Measurements from ENCODE around the gene EFEMP1.

Gene EFEMP1, protein sequence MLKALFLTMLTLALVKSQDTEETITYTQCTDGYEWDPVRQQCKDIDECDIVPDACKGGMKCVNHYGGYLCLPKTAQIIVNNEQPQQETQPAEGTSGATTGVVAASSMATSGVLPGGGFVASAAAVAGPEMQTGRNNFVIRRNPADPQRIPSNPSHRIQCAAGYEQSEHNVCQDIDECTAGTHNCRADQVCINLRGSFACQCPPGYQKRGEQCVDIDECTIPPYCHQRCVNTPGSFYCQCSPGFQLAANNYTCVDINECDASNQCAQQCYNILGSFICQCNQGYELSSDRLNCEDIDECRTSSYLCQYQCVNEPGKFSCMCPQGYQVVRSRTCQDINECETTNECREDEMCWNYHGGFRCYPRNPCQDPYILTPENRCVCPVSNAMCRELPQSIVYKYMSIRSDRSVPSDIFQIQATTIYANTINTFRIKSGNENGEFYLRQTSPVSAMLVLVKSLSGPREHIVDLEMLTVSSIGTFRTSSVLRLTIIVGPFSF

GRCh38 chr2:55923091-55923981 lies at the start of gene EFEMP1:
Gene EFEMP1, minus strand, starts transcription at chr2:55923782. Its CDS starts 1,342 bp downstream, at chr2:55922440.
- no peak for DNase-seq

GRCh38 chr2:55970500-55970899 lies 46.9 kb upstream of the EFEMP1 start:
- DNase-seq, result no peak

DNA sequence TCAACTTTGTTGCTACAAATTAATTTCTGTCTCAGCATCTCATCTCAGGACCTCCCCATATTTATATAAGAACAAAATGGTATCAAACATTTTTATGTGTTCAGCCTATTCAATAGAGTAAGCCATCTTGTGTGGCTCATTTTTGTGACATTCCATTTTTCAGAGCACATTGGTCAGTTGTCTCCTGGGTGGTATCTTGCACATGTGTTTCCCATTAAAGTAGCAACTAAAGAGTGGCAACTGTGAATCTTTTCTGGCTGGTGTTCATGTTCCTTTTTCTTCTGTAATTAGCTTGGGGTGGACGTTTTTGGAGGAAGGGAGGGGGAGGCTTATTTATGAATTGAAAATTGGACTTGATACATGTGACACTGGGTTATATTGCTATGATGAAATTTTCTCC lies 45.4 kb upstream of the EFEMP1 start:
- no peak for DNase-seq

DNA sequence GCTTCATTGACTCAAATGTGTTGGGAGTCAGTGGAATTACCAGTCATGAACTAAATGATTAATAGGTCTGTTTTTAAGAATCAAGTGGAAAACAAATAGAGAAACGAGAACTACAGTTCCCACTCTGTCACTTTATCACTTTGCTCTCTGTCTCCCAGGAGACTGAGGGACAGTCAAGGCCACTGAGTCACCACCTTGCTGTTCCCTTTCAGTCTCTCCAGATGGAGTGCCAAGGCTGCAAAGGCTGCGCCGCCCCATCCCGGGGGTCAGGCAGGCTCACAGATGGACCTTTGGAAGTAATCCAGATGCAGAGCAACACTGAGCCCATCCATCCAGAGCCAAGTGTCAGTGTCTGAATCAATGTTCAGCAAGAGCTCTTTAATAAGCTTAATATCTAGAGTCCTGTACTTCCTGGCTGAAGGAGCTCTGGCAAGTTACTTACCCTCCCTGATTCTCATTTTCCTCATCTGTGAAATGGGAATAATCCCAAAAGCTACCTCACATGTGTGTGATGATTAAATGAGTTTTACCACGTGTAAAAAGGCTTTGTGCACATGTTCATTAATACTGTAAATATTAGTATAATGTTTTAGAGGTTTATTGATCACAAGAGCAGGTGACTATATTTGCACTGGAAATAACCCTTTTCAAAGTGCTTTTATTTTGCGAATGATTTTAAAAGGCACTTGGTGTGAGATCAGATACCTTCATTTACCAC lies 43.0 kb upstream of the EFEMP1 start:
- no peak for DNase-seq

GRCh38 chr2:55965966-55966365 lies 42.4 kb upstream of the EFEMP1 start:
- DNase-seq, result no peak

GRCh38 chr2:55965276-55965675 lies 41.7 kb upstream of the EFEMP1 start:
- no peak for DNase-seq

- DNase-seq, result no peak
These were observed 39.3 kb upstream of the EFEMP1 start for GRCh38 chr2:55962915-55963314.

DNA sequence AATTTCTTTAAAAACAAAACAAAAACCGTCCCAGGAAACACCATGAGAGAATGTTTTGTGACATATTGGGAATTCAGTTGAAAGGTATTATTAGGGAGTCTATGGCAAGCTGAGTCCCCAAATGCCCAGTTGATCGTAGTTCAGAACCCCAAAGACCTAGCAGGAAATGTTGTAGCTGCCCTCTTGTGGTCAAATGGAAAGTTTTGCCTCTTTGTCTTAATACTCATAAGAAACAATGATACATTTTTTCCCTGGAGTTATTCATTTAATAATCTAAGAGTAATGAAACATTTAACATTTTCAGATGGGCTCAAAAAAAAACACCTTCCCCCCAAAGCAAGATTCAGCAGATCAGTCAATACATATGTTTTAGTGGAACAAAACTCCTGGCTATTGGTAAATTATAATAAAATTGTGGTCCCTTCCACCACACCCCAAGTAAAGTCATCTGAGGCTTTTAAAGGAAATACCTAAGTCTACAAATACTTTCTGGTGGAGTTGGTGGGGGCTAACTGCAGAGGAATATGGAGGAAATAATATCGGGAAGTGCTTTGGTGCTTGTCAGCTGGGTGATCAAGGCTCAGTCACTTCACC lies 37.8 kb upstream of the EFEMP1 start:
- DNase-seq, result no peak

- DNase-seq, result no peak
These were observed 35.2 kb upstream of the EFEMP1 start for GRCh38 chr2:55958756-55959155.

- no peak for DNase-seq
These were observed 33.6 kb upstream of the EFEMP1 start for GRCh38 chr2:55957142-55957541.

- DNase-seq, result no peak
These were observed 30.9 kb upstream of the EFEMP1 start for GRCh38 chr2:55954306-55955035.

DNA sequence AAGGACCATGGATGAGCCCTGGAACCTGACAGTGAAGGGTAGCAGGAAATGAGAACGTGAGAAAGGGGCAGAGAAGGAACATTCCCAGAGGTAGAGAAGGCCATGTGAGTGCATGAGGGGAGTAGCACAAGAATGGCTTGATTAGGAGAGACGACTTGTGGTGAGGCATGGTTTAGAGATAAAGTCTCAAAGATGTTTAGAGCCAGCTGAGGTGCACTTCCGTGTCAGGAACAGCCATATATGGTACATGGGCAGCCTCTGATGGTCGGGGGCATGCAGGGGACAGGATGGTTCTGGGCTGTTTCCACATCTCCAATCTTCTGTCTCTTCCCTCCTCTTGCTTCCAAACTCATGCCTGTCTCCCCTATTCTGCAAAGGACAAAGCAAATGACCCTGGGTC lies 28.8 kb upstream of the EFEMP1 start:
- no peak for DNase-seq

DNA sequence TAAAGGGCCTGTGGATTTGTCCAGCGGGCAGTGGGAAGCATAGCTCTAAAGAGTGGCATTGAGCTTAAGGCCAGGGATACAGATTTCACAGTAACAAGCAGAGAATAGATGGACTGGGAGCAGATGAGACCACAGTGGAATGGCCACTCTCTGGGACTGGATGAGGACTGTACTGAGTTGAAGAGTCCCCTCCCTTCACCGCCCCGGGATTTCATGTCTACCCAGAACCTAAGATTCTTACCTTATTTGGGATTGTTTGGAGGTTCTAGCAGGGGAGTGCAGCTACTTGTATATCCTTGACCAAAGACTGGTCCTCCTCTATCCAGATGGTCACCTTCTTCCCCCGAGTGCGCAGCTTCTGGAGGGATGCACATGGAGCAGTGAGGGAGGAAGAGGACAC lies 28.0 kb upstream of the EFEMP1 start:
- DNase-seq, result no peak

DNA sequence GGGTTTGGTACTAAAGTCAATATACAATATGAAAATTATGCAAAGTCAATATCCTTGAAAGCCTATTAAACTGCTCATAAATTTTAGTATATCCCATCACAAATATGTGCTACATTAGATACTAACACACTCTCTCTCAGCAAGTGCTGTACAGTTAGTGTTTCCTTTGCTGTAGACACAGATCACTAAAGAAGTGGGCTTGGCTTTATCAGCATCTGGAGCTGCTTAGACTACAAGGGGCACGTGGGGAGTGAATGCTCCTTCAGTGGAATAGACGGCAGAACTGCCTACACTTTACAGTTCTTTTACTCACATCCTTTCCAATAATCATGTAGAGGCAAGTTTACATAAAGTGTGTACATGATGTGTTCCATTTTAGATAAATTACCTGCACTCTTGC lies 26.0 kb upstream of the EFEMP1 start:
- DNase-seq, result no peak

- DNase-seq, result no peak
These were observed 25.6 kb upstream of the EFEMP1 start for GRCh38 chr2:55949211-55949610.

DNA sequence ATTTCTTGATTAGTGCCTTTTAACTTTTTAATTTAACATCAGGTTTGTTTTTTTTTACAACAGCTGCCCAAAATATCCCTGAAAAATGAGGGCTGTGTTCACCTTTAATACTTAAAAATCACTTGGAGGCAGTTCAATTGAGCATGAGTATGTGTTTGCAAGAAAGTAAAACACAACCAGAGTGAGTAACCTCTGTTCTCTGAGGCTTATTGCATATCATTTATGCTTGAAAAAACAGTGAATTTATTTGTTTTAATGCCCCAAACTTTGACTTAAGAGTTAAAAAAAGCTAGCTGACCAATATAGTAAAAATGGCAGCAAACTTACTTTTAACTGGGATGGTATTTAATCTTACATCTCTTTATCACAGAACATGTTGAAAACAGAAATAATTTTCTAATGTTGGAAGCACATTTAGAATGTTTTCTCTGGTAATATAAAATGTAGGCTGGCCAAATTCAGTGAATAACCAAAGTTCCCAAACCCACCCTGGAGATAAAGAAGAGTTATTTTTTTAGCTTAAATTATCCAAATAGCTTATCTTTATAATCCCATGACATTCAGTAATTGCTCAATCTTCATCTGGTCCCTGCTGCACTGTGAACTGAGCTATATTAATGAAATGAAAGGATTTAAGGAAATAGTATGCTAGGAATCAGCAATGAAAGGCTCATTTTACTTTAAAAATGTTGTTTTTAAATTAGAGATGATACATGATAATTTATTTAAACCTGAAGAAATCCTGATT lies 24.8 kb upstream of the EFEMP1 start:
- no peak for DNase-seq

- DNase-seq, result no peak
These were observed 24.2 kb upstream of the EFEMP1 start for GRCh38 chr2:55947752-55948151.

GRCh38 chr2:55946793-55947192 lies 23.2 kb upstream of the EFEMP1 start:
- no peak for DNase-seq

GRCh38 chr2:55943466-55943865 lies 19.9 kb upstream of the EFEMP1 start:
- DNase-seq, result no peak

GRCh38 chr2:55936351-55936750 lies 12.8 kb upstream of the EFEMP1 start:
- DNase-seq, result no peak

DNA sequence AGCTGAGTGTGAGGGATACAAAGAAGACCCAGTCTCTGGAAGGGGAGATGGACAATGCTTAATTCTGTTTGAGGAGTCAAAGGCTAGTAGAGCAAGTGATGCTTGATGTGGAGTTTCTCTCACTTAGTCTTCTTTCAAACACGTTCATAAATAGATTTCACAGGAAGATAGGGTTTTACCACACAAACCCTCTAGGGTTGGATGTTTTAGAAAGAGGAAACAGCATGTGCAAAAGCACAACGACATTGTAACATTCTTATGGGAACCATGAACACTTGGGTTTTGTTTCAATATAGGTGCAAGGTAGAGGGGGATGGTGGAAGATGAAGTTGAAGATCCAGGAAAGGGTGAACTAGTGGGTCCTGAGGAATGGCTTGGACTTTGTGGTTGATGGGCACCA lies 10.8 kb upstream of the EFEMP1 start:
- DNase-seq, result no peak

Measured in NCI-H1048 (cell line).